IMR-90 (cell line): ENCODE measurements around the gene PRPH2. TPM values are rescaled to one million over a fixed set of nuclear protein-coding genes. Genes with fewer than 3 reads are reported as not detected.

Experiments used
- ATAC-seq: fragments of 200-7000 bp; cut with Tn5 transposase; 2 replicates; pipeline ENCODE4 v1.9.1; 2020; ENCODE audit warnings: low read depth, mild to moderate bottlenecking, moderate library complexity
- BruUV-seq: library from RNA; stranded (reverse); fragments of 400-500 nt; replicated peaks from 2 replicates; lab custom pipeline; 2021; lab: Mats Ljungman, UMichigan
- CTCF ChIA-PET: fragments of 300-600 bp; formaldehyde crosslinking; extraction: SDS; loops from one replicate; lab custom pipeline; 2021; ENCODE audit warnings: antibody characterized with exemption; lab: Yijun Ruan, JAX
- POLR2A ChIA-PET: fragments of 300-600 bp; sonication (Branson Sonifier 250); formaldehyde crosslinking; loops from one replicate; lab custom pipeline; 2022; ENCODE audit warnings: antibody characterized with exemption; ENCODE audit not compliant: unreplicated experiment; lab: Charles Lee
- DNase-seq: peaks from one replicate; pipeline ENCODE4 v3.0.0; 2013
- H2AFZ ChIP-seq: replicated peaks from 2 replicates; pipeline ENCODE3; 2013; ENCODE audit warnings: low read length, mild to moderate bottlenecking; ENCODE audit not compliant: poor library complexity
- H2AK5ac ChIP-seq: 2 replicates; pipeline ENCODE4 v1.6.1; 2013; ENCODE audit warnings: low read depth, low read length, inconsistent platforms
- H2AK9ac ChIP-seq: replicated peaks from 2 replicates; pipeline ENCODE3; 2013; ENCODE audit warnings: mild to moderate bottlenecking, low read depth, low read length, moderate library complexity; ENCODE audit not compliant: poor library complexity
- H2BK120ac ChIP-seq: 2 replicates; pipeline ENCODE4 v1.6.1; 2013; ENCODE audit warnings: low read depth, low read length, inconsistent platforms
- H2BK15ac ChIP-seq: 3 replicates; pipeline ENCODE4 v1.6.1; 2013; ENCODE audit warnings: low read depth, low read length, inconsistent platforms
- H2BK20ac ChIP-seq: 2 replicates; pipeline ENCODE4 v1.6.1; 2013; ENCODE audit warnings: low read depth, mild to moderate bottlenecking, inconsistent platforms, low read length, moderate library complexity
- H2BK5ac ChIP-seq: 2 replicates; pipeline ENCODE4 v1.6.1; 2013; ENCODE audit warnings: mild to moderate bottlenecking, low read depth, low read length, inconsistent platforms; ENCODE audit not compliant: poor library complexity, severe bottlenecking
- H3K14ac ChIP-seq: replicated peaks from 2 replicates; pipeline ENCODE4 v1.6.1; 2013; ENCODE audit warnings: low read depth, low read length, inconsistent platforms
- H3K18ac ChIP-seq: 2 replicates; pipeline ENCODE4 v1.6.1; 2013; ENCODE audit warnings: low read depth, low read length, control low read depth
- H3K23ac ChIP-seq: 2 replicates; pipeline ENCODE4 v1.6.1; 2013; ENCODE audit warnings: low read depth, low read length, inconsistent platforms
- H3K27ac ChIP-seq: 2 replicates; pipeline ENCODE4 v1.5.1; 2013; ENCODE audit warnings: mild to moderate bottlenecking, control low read depth, low read length; ENCODE audit not compliant: insufficient read depth
- H3K27me3 ChIP-seq: 2 replicates; pipeline ENCODE4 v1.6.1; 2013; ENCODE audit warnings: low read length; ENCODE audit not compliant: control insufficient read depth, insufficient read depth
- H3K36me3 ChIP-seq: 2 replicates; pipeline ENCODE4 v1.6.1; 2013; ENCODE audit warnings: low read length, mixed read lengths; ENCODE audit not compliant: control insufficient read depth, insufficient read depth
- H3K4ac ChIP-seq: 2 replicates; pipeline ENCODE4 v1.6.1; 2013; ENCODE audit warnings: low read depth, low read length, inconsistent platforms
- H3K4me1 ChIP-seq: 2 replicates; pipeline ENCODE4 v1.6.1; 2013; ENCODE audit warnings: low read length, mixed read lengths; ENCODE audit not compliant: control insufficient read depth, insufficient read depth
- H3K4me2 ChIP-seq: 2 replicates; pipeline ENCODE4 v1.6.1; 2013; ENCODE audit warnings: low read depth, mild to moderate bottlenecking, control low read depth, low read length, moderate library complexity
- H3K4me3 ChIP-seq: 2 replicates; pipeline ENCODE4 v1.5.1; 2013; ENCODE audit warnings: low read depth, mild to moderate bottlenecking, control low read depth, low read length, moderate library complexity; ENCODE audit not compliant: insufficient read depth
- H3K56ac ChIP-seq: 2 replicates; pipeline ENCODE4 v1.6.1; 2013; ENCODE audit warnings: low read length, inconsistent platforms; ENCODE audit not compliant: insufficient read depth; ENCODE audit errors: extremely low read depth
- H3K79me1 ChIP-seq, 2 experiments: 2 replicates each; pipeline ENCODE4 v1.6.1; 2013; ENCODE audit warnings: low read length in 2 of 2, inconsistent platforms in 1 of 2, low read depth in 1 of 2
- H3K9ac ChIP-seq: 2 replicates; pipeline ENCODE4 v1.6.1; 2013; ENCODE audit warnings: low read depth, low read length, control low read depth
- H3K9me1 ChIP-seq: 2 replicates; pipeline ENCODE4 v1.6.1; 2013; ENCODE audit warnings: low read length, inconsistent platforms; ENCODE audit not compliant: insufficient read depth
- H3K9me3 ChIP-seq: 2 replicates; pipeline ENCODE4 v1.6.1; 2013; ENCODE audit warnings: low read length; ENCODE audit not compliant: control insufficient read depth, insufficient read depth
- H4K20me1 ChIP-seq: 2 replicates; pipeline ENCODE4 v1.6.1; 2013; ENCODE audit warnings: low read length, inconsistent platforms; ENCODE audit not compliant: insufficient read depth
- H4K5ac ChIP-seq: 2 replicates; pipeline ENCODE4 v1.6.1; 2013; ENCODE audit warnings: mild to moderate bottlenecking, low read depth, low read length, control low read depth
- H4K8ac ChIP-seq, 2 experiments: 2 replicates each; pipeline ENCODE4 v1.6.1; 2013; ENCODE audit warnings: low read depth in 2 of 2, low read length in 2 of 2, control low read depth in 1 of 2, inconsistent platforms in 1 of 2
- H4K91ac ChIP-seq: 2 replicates; pipeline ENCODE4 v1.6.1; 2013; ENCODE audit warnings: low read depth, low read length, inconsistent platforms; ENCODE audit not compliant: insufficient read depth
- BHLHE40 ChIP-seq: fragments of 150-350 bp; IDR thresholded peaks from 2 replicates; pipeline ENCODE4 v1.6.1; 2016; ENCODE audit warnings: mild to moderate bottlenecking, low read depth, low read length
- CEBPB ChIP-seq: IDR thresholded peaks from 2 replicates; pipeline ENCODE4 v1.6.1; 2012; ENCODE audit warnings: low read depth, low read length, improper control_type of control experiment
- MXI1 ChIP-seq: IDR thresholded peaks from 2 replicates; pipeline ENCODE4 v1.6.1; 2012; ENCODE audit warnings: low read depth, mild to moderate bottlenecking, low read length, moderate library complexity, borderline replicate concordance
- POLR2A ChIP-seq: IDR thresholded peaks from 2 replicates; pipeline ENCODE4 v1.6.1; 2012; ENCODE audit warnings: mild to moderate bottlenecking, low read depth, low read length
- RAD21 ChIP-seq: IDR thresholded peaks from 2 replicates; pipeline ENCODE4 v1.6.1; 2012; ENCODE audit warnings: low read length, improper control_type of control experiment
- RCOR1 ChIP-seq: IDR thresholded peaks from 2 replicates; pipeline ENCODE4 v1.6.1; 2012; ENCODE audit warnings: mild to moderate bottlenecking, low read length, improper control_type of control experiment; ENCODE audit not compliant: insufficient replicate concordance
- SMC3 ChIP-seq: fragments of 150-350 bp; IDR thresholded peaks from 2 replicates; pipeline ENCODE4 v1.6.1; 2016; ENCODE audit warnings: low read depth, mild to moderate bottlenecking, antibody characterized with exemption, low read length, moderate library complexity
- WGBS, 2 experiments: methylation state at CpG; one replicate each; pipeline versions ENCODE4 v1.1.5 to v1.1.7; 2013; ENCODE audit warnings: missing lambda C conversion rate in 2 of 2; ENCODE audit not compliant: insufficient read length in 1 of 2; ENCODE audit errors: extremely low coverage in 2 of 2; 5-methylcytosine and 5-hydroxymethylcytosine counted together
- dilution Hi-C: fragments of 300-500 bp; cut with HindIII; formaldehyde crosslinking; loops from one replicate; pipeline ENCODE4 v1.14.3; 2018; ENCODE audit warnings: low sequenced_read_pairs; ENCODE audit not compliant: unreplicated experiment
- in situ Hi-C: fragments of 300-500 bp; cut with MboI; formaldehyde crosslinking; loops from 3 replicates; pipeline ENCODE4 v1.14.3; 2019; ENCODE audit warnings: low sequenced_read_pairs, inconsistent platforms, mixed read lengths
- intact Hi-C: fragments of 100-400 bp; cut with micrococcal nuclease; formaldehyde crosslinking; loops from 2 replicates; pipeline ENCODE4 v1.10.0; 2022
- polyA plus RNA-seq, 3 experiments: library from polyadenylated mRNA; depleted of rRNA; stranded (reverse); fragments of >200 nt; gene quantifications; 2 replicates each; pipeline ENCODE4 v1.2.3, GENCODE V29; 2012; ENCODE audit warnings: low replicate concordance in 1 of 3
- total RNA-seq: library from RNA; depleted of rRNA; stranded (reverse); fragments of >200 nt; gene quantifications from 2 replicates; pipeline ENCODE4 v1.2.3, GENCODE V29; 2012
- TF ChIP-seq, protein P1 (sequence below): conservative IDR thresholded peaks from 2 replicates; pipeline ENCODE4 v1.5.1; 2012; ENCODE audit warnings: mild to moderate bottlenecking, low read depth, low read length, improper control_type of control experiment

The PRPH2 gene
- total and polyA plus RNA-seq, 2 of the 4 experiments (the other 2 are of a cell fraction), result 1.0 to 1.1 TPM

DNA sequence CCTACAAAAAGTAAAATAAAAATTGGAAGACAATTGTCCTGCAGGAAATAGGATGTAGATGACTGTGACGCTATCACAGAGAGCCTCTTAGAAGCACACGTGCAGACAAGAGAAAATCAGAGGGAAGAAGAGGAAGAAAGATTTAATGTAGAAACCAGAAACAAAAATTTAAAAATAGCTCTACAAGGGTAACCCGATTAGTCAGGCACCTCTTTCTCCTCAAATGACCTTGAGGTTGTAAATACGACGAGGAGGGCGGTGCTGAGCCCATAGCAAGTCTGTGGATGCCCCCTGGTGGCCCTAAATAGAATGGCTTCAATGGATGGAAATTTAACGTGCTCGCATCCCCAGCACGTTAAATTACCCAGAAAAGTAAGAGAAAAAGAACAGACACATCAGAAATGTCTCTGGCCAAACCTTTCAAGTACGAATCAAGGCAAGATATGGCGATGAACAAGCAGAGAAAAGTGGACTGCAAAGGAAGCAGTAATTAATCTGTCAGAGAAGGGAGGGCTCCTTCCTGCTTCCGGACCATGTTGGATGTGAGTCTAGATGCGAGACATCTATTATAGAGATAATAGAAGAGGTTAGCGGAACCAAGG is 4.2 kb upstream of the PRPH2 start:
- peaks cover 4% of the 10 kb centered on the region for H3K36me3 ChIP-seq
- H3K14ac ChIP-seq, result peak overlapping the region; percentile 97
- no peaks in the 10 kb centered on the region for H3K27me3 ChIP-seq
- TF ChIP-seq SMC3 (peak; percentile 98), RCOR1 (no peak), BHLHE40 (peak; percentile 43; the same call in 1 of the 2 replicates), POLR2A (no peak), CEBPB (no peak), MXI1 (no peak), RAD21 (peak; percentile 94)
- TF ChIP-seq, protein P1, sequence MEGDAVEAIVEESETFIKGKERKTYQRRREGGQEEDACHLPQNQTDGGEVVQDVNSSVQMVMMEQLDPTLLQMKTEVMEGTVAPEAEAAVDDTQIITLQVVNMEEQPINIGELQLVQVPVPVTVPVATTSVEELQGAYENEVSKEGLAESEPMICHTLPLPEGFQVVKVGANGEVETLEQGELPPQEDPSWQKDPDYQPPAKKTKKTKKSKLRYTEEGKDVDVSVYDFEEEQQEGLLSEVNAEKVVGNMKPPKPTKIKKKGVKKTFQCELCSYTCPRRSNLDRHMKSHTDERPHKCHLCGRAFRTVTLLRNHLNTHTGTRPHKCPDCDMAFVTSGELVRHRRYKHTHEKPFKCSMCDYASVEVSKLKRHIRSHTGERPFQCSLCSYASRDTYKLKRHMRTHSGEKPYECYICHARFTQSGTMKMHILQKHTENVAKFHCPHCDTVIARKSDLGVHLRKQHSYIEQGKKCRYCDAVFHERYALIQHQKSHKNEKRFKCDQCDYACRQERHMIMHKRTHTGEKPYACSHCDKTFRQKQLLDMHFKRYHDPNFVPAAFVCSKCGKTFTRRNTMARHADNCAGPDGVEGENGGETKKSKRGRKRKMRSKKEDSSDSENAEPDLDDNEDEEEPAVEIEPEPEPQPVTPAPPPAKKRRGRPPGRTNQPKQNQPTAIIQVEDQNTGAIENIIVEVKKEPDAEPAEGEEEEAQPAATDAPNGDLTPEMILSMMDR, result peak; percentile 96
- peak overlapping the region; percentile 93; the same call in 2 of the 3 replicates for H2BK15ac ChIP-seq
- dilution Hi-C loops, result no loop called here
- H3K4me1 ChIP-seq, result peaks cover 9% of the 10 kb centered on the region
- H3K9me1 ChIP-seq, result peaks cover 6% of the 10 kb centered on the region; the same call in 1 of the 2 replicates
- H2BK5ac ChIP-seq, result peak overlapping the region; percentile 87
- H4K91ac ChIP-seq, result peak overlapping the region; percentile 83
- H3K79me1 ChIP-seq, result peaks cover 0 to 9% of the 10 kb centered on the region in 2 experiments; a peak in 2 of 4 replicates
- peak overlapping the region; percentile 90 for H3K4me2 ChIP-seq
- H2AK5ac ChIP-seq, result peak overlapping the region; percentile 71; the same call in 1 of the 2 replicates
- intact Hi-C loops, result loop anchor here (1.0 to 2.0 kb wide), 4 partner anchors 36 to 151 kb away; partner anchors contain the start of gene BICRAL
- in situ Hi-C loops, result no loop called here
- no peaks in the 10 kb centered on the region for H4K20me1 ChIP-seq
- peak overlapping the region; percentile 97 for H3K18ac ChIP-seq
- no peaks in the 10 kb centered on the region for H3K9me3 ChIP-seq
- POLR2A ChIA-PET, result interaction anchor here (0.6 kb wide), 1 partner anchor 56 kb away, joined by 3 read pairs; no protein-coding TSS in a partner anchor
- H3K23ac ChIP-seq, result peak overlapping the region; percentile 98
- H3K4me3 ChIP-seq, result peak overlapping the region; percentile 43
- H2BK120ac ChIP-seq, result peak overlapping the region; percentile 94
- no CpG with 5 or more reads among the region's 14 CpGs for WGBS, 2 experiments
- peak overlapping the region; percentile 93 for H2BK20ac ChIP-seq
- H2AFZ ChIP-seq, result peak overlapping the region; percentile 93
- DNase-seq (peak; percentile 91), ATAC-seq (peak; percentile 94)
- peak overlapping the region; percentile 68 to 99 for H4K8ac ChIP-seq
- H2AK9ac ChIP-seq, result peak overlapping the region; percentile 86
- peak overlapping the region; percentile 82 for H3K9ac ChIP-seq
- BruUV-seq, result no TSS peak
- H3K56ac ChIP-seq, result peak overlapping the region; percentile 95
- peak overlapping the region; percentile 99 for H4K5ac ChIP-seq
- H3K27ac ChIP-seq, result peak overlapping the region; percentile 92
- peak overlapping the region; percentile 86 for H3K4ac ChIP-seq
- CTCF ChIA-PET, result interaction anchor here (0.7 to 2.3 kb wide), 8 partner anchors 9 to 147 kb away, joined by 3 to 9 read pairs (median 6); partner anchors contain the start of gene TBCC
